ENCODE measurements around the gene ARMC9. TPM values are rescaled to one million over a fixed set of nuclear protein-coding genes. Genes with fewer than 3 reads are reported as not detected.

ARMC9 gene
- total RNA-seq, 2 experiments from 2014 or later, result 1.0 to 1.4 TPM

DNA sequence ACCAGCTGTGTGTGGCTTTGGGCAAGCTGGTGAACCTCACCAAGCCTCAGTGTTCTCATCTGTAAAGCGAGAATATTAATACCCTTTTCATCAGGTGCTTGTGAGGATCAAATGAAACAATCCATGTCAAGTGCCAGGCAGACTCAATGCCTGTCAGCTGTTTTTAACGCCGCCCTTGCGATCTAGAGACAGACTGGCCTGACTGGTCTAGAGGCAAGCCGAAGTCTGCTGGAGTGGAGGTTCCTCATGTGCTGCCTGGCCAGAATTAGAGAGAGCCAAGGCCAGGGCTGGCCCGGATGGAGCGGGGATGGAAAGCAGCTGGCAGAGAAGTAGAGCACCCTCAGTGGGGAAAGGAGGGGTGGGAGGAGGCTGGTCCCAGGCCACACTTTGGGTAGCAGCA is 122.6 kb downstream of the ARMC9 start:
- Mint-ChIP-seq H3K9me3 (peaks cover 6% of the 10 kb centered on the region), H3K4me3 (no peak overlapping the region), H3K27ac (no peak overlapping the region), H3K27me3 (ENCODE audit: low read depth) (peaks cover 16% of the 10 kb centered on the region), H3K4me1 (ENCODE audit: low read depth) (peaks cover 4% of the 10 kb centered on the region), H3K36me3 (ENCODE audit: low read depth) (peaks cover 2% of the 10 kb centered on the region)
- no peak for DNase-seq
- CTCF ChIA-PET, result interaction anchor here (1.5 kb wide), 1 partner anchor 90 kb away, joined by 3 read pairs; no protein-coding TSS in a partner anchor
- intact Hi-C loops (cut with micrococcal nuclease), result no loop called here

DNA sequence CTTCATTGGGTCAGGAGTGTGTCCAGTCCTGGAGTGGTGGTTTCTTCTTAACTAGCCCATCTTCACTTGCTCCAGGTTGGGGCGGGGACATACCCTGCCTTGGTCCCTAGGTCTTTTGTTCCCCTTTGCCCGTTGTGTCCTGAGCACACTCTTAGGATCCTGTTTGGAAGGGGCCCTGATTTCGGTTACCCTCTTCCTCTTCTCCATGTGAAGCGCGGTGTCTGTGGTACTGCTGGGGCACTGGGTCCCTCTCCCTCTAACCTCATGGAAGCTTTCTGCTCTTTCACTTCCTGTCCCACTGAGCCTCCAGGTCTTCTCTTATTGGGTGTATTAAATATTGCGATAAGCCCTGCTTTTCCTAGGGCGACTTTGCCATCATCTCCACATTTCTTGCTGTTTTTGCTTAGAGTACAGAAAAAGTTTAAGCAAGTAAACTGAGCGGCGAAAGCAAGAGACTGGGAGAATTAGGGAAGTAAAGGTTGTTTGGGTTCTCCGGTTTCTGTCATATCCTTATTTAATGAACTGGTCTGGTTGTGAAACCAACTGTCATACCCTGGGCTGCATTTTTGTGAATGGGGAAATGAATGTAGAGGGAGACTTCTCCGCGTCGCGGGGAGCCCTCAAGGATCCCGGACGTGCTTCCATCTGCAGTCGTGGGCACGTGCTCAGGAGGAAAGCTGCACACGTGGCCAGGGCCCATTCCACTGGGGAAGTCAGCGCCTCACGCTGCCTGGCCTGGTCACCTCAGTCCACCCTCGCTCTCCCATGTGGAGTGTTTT is 123.3 kb downstream of the ARMC9 start:
- H3K4me1 Mint-ChIP-seq (ENCODE audit: low read depth), result peaks cover 4% of the 10 kb centered on the region
- no peak overlapping the region for H3K4me3 Mint-ChIP-seq
- no peak for DNase-seq
- H3K36me3 Mint-ChIP-seq (ENCODE audit: low read depth), result peaks cover 2% of the 10 kb centered on the region
- no peak overlapping the region for H3K27ac Mint-ChIP-seq
- CTCF ChIA-PET, result no interaction called here
- peaks cover 16% of the 10 kb centered on the region for H3K27me3 Mint-ChIP-seq (ENCODE audit: low read depth)
- H3K9me3 Mint-ChIP-seq, result peaks cover 6% of the 10 kb centered on the region
- intact Hi-C loops (cut with micrococcal nuclease), result no loop called here

DNA sequence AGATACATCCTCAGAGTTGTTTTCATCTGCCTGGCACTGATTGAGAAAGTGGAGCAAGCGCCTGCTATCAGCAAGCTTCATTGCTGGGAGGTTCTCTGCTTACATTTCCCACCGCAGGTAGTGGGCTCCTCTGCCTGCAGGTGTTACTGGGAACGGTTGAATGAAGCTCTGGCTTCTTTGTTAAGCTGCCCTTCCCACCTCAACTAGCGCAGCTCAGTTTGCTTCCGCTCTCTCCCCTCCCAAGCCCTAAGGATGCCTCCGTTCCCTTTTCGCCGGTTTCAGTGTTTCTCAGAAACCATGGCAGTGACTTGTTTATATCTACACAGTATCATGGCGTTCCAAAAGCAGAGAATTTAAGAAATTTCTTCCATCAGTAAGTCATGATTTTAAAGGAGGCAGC is 124.9 kb downstream of the ARMC9 start:
- no peak for DNase-seq
- Mint-ChIP-seq H3K4me3 (no peak overlapping the region), H3K4me1 (ENCODE audit: low read depth) (peaks cover 4% of the 10 kb centered on the region), H3K27ac (no peak overlapping the region), H3K36me3 (ENCODE audit: low read depth) (no peaks in the 10 kb centered on the region), H3K27me3 (ENCODE audit: low read depth) (peaks cover 16% of the 10 kb centered on the region), H3K9me3 (no peaks in the 10 kb centered on the region)
- CTCF ChIA-PET, result interaction anchor here (1.5 kb wide), 1 partner anchor 12 kb away, joined by 7 read pairs; no protein-coding TSS in a partner anchor
- intact Hi-C loops (cut with micrococcal nuclease), result no loop called here

DNA sequence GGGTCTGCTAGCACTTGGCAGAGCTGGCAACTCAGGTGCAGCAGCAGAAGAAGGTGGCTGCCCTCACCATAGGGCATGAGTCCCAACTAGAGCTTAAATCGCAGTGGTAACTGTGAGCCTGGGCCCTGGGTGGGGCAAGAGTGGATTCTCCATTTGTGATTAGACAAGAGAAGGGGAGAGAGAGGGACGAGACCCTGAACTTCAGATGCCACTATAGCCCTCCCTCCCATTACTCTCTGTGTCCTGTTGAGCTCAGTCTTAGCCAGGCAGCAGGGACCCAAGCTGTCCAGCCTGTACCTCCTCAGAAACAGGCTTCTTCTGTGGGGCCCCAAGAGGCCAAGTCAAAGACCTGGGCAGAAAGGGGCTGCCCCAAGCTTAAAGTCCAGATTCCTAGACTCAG is 127.4 kb downstream of the ARMC9 start:
- no peaks in the 10 kb centered on the region for H3K9me3 Mint-ChIP-seq
- CTCF ChIA-PET, result interaction anchor here (0.9 kb wide), 1 partner anchor 75 kb away, joined by 3 read pairs; no protein-coding TSS in a partner anchor
- H3K27me3 Mint-ChIP-seq (ENCODE audit: low read depth), result peaks cover 16% of the 10 kb centered on the region
- no peak for DNase-seq
- H3K4me1 Mint-ChIP-seq (ENCODE audit: low read depth), result peaks cover 4% of the 10 kb centered on the region
- H3K36me3 Mint-ChIP-seq (ENCODE audit: low read depth), result no peaks in the 10 kb centered on the region
- H3K4me3 Mint-ChIP-seq, result no peak overlapping the region
- intact Hi-C loops (cut with micrococcal nuclease), result no loop called here
- no peak overlapping the region for H3K27ac Mint-ChIP-seq

DNA sequence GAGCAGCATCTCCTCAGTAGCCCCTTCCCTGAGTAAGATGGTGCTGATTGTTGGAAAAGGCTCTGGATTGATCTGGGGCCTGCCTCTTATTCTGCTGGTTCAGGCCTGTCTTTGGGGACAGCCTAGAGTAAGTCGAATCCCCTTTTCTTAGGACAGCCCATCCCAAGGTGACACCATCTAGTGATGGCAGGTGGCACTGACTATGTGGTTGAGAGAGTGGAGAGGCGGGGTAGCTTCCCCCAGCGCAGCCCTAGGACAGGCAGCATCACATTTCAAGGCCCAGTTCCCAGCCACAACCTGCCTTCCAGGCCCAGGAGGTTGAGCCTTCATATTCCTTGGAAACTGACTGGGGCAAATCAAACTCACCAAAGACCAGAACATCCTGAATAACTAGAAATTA is 128.0 kb downstream of the ARMC9 start:
- no peak overlapping the region for H3K4me3 Mint-ChIP-seq
- peaks cover 4% of the 10 kb centered on the region for H3K4me1 Mint-ChIP-seq (ENCODE audit: low read depth)
- no peak for DNase-seq
- no peaks in the 10 kb centered on the region for H3K36me3 Mint-ChIP-seq (ENCODE audit: low read depth)
- CTCF ChIA-PET, result interaction anchor here (0.9 kb wide), 1 partner anchor 74 kb away, joined by 3 read pairs; no protein-coding TSS in a partner anchor
- intact Hi-C loops (cut with micrococcal nuclease), result no loop called here
- H3K9me3 Mint-ChIP-seq, result no peaks in the 10 kb centered on the region
- H3K27me3 Mint-ChIP-seq (ENCODE audit: low read depth), result peaks cover 15% of the 10 kb centered on the region
- H3K27ac Mint-ChIP-seq, result no peak overlapping the region

DNA sequence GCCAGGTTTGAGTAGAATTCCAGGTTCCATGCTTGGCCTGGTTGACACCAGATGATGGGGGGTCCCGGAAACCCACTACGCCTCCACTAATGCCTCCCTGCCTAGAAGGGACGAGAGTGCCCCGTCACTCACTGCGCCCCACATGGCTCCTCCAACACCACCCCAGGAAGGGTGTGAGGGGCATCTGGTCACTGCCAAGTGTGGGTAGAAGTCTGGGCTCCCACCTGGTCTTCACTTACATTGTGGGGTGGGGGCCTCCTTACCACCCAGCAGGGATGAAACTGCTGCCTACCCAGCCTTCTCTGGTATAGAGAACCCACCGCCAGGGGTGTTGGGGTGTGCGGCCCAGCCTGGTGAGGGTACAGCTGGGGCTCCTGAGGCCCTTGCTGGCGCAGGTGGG is 131.9 kb downstream of the ARMC9 start:
- no peak overlapping the region for H3K4me3 Mint-ChIP-seq
- CTCF ChIA-PET, result no interaction called here
- H3K27ac Mint-ChIP-seq, result no peak overlapping the region
- intact Hi-C loops (cut with micrococcal nuclease), result no loop called here
- no peak for DNase-seq
- H3K27me3 Mint-ChIP-seq (ENCODE audit: low read depth), result no peaks in the 10 kb centered on the region
- no peaks in the 10 kb centered on the region for H3K4me1 Mint-ChIP-seq (ENCODE audit: low read depth)
- no peaks in the 10 kb centered on the region for H3K9me3 Mint-ChIP-seq
- no peaks in the 10 kb centered on the region for H3K36me3 Mint-ChIP-seq (ENCODE audit: low read depth)

DNA sequence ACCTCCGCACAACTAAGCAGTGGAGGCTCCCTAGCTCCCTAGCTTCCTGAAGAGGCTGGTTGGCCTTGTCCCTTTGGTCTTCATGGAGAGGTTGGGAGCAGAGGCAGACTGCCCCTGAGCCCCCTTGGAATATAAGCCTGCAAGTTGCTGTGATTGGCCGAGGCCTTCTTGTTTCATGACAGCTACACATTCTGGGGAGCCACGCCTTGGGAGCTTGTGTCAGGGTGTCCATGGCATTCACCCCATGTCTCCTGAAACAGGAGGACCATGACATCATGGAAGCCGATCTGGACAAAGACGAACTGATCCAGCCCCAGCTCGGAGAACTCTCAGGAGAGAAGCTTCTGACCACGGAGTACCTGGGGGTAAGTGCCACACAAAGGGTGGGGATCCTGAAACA is 133.1 kb downstream of the ARMC9 start:
- no peak overlapping the region for H3K4me3 Mint-ChIP-seq
- no peak for DNase-seq
- H3K27ac Mint-ChIP-seq, result no peak overlapping the region
- H3K4me1 Mint-ChIP-seq (ENCODE audit: low read depth), result no peaks in the 10 kb centered on the region
- CTCF ChIA-PET, result no interaction called here
- intact Hi-C loops (cut with micrococcal nuclease), result no loop called here
- H3K27me3 Mint-ChIP-seq (ENCODE audit: low read depth), result no peaks in the 10 kb centered on the region
- H3K9me3 Mint-ChIP-seq, result no peaks in the 10 kb centered on the region
- H3K36me3 Mint-ChIP-seq (ENCODE audit: low read depth), result no peaks in the 10 kb centered on the region

DNA sequence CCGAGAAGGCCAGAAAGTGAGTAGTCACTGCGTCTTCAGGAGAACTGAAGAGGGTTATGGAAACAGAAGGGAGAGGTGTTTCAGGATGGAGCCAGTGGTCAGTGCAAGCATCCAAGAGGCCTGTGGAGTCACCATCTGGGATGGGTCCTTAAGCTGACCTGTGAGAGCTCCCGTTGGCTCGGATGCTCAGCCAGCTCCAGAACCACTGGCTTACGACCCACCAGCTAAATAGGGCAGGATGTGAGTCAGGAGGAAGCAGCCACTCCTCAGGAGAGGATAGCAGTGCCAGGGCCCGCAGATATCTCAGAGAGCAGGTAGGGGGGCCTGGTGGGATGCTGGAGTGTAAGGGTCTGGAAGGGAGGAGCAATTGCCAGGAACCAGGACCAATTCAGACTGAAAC is 134.0 kb downstream of the ARMC9 start:
- H3K9me3 Mint-ChIP-seq, result no peaks in the 10 kb centered on the region
- intact Hi-C loops (cut with micrococcal nuclease), result no loop called here
- H3K4me3 Mint-ChIP-seq, result no peak overlapping the region
- H3K36me3 Mint-ChIP-seq (ENCODE audit: low read depth), result no peaks in the 10 kb centered on the region
- CTCF ChIA-PET, result no interaction called here
- DNase-seq, result no peak
- no peaks in the 10 kb centered on the region for H3K27me3 Mint-ChIP-seq (ENCODE audit: low read depth)
- H3K4me1 Mint-ChIP-seq (ENCODE audit: low read depth), result no peaks in the 10 kb centered on the region
- no peak overlapping the region for H3K27ac Mint-ChIP-seq

DNA sequence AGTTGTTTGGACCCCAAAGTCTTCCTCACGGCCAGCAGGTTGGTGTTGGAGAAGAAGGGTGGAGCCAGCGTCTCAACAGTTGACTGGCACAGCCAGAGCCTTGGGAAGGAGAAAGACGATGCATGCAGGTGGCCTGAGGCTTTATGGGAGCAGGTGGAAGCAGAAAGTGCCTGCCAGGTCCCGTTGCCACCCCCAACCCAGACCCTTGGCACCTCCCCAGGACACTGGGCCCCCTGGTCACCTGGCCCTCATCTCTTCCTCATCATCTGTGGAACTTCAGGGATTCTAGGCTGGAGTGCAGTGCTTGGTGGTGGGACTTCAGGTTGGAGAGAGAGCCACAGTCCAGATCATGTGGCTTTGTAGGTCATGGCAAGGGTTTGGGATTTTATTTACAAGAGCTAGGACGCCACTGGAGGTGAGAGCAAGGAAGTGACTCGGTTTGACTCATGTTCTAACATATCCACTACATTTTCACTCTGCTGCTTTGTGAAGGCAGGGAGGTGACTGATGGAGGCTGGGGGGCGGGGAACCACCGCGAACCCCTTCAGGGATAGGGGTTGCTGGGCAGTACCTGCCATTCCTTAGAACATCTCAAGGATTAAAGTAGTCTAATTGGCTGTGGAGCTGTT is 134.6 kb downstream of the ARMC9 start:
- Mint-ChIP-seq H3K36me3 (ENCODE audit: low read depth) (no peaks in the 10 kb centered on the region), H3K27me3 (ENCODE audit: low read depth) (no peaks in the 10 kb centered on the region), H3K27ac (no peak overlapping the region), H3K4me1 (ENCODE audit: low read depth) (no peaks in the 10 kb centered on the region), H3K9me3 (no peaks in the 10 kb centered on the region), H3K4me3 (no peak overlapping the region)
- no peak for DNase-seq
- CTCF ChIA-PET, result no interaction called here
- intact Hi-C loops (cut with micrococcal nuclease), result no loop called here

DNA sequence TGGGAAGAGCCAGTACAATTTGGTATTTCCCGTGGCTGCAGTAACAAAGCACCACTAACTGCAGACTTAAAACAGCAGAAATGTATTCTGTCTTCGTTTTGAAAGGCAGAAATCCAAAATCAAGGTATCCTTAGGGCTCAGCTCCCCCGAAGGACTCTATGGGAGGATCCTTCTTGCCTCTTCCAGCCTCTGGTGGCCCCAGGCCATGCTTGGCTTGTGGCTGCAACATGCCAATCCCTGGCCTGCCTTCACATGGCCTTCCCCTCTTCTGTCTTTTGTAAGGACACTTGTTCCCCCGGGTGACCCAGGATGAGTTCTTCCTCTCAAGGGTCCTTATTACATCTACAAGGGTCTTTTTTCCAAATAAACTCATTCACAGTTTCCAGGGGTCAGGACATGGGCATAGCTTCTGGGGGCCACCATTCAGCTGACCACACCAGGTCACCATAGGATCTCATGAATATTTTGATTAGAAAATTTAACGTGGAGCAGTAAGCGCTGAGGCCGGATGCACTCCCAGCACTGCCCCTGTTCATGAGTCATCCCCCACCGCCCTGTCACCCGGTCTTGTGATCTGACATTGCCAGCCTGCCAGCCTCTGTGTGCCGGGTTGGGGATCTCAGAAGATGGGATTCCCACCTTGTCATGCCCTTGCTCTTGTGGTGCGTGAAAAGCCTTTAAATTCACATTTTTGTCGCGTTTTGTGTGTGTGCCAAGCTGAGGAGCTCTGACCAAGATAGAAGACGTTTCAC is 135.9 kb downstream of the ARMC9 start:
- no peak for DNase-seq
- intact Hi-C loops (cut with micrococcal nuclease), result no loop called here
- Mint-ChIP-seq H3K9me3 (no peaks in the 10 kb centered on the region), H3K36me3 (ENCODE audit: low read depth) (no peaks in the 10 kb centered on the region), H3K4me1 (ENCODE audit: low read depth) (no peaks in the 10 kb centered on the region), H3K27ac (no peak overlapping the region), H3K4me3 (no peak overlapping the region), H3K27me3 (ENCODE audit: low read depth) (no peaks in the 10 kb centered on the region)
- CTCF ChIA-PET, result no interaction called here

DNA sequence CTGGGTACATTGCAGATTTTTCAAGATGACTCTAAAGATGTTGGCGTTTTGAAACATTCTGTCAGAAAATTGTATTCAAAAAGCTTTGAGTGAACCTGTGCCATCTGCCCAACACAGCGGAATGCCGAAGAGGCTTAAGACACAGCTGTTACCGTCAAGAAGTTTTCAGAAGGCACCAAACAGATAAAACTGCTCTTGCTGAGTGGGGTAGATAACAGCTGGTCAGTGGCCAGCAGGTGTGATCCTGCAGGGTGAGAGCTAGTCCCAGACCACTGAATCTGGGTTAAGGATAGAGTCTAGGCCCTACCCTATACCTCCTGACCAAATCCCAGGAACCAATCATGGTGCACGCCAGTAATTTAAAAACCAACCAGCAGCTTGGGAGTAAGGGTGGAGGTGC is 136.6 kb downstream of the ARMC9 start:
- Mint-ChIP-seq H3K27ac (no peak overlapping the region), H3K27me3 (ENCODE audit: low read depth) (no peaks in the 10 kb centered on the region), H3K36me3 (ENCODE audit: low read depth) (no peaks in the 10 kb centered on the region), H3K4me3 (no peak overlapping the region), H3K9me3 (no peaks in the 10 kb centered on the region), H3K4me1 (ENCODE audit: low read depth) (no peaks in the 10 kb centered on the region)
- DNase-seq, result no peak
- intact Hi-C loops (cut with micrococcal nuclease), result no loop called here
- CTCF ChIA-PET, result interaction anchor here (1.6 kb wide), 1 partner anchor 12 kb away, joined by 7 read pairs; no protein-coding TSS in a partner anchor

DNA sequence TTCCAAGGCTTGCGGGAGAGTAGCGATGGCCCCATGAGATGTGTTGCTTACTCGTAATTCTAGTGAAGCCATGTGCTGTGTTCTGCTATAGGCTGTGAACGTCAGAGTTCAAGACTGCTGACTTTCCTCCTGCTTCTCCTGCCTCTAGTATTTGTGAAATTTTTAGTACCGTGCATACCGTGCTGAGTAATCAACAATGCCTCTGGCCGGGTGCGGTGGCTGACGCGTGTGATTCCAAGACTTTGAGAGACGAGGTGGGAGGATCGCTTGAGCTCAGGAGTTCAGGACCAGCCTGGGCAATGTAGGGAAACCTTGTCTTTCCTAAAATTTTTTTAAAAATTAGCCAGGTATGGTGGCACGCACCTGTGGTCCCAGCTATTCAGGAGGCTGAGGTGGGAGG is 137.2 kb downstream of the ARMC9 start:
- no peaks in the 10 kb centered on the region for H3K9me3 Mint-ChIP-seq
- CTCF ChIA-PET, result interaction anchor here (1.6 kb wide), 1 partner anchor 12 kb away, joined by 7 read pairs; no protein-coding TSS in a partner anchor

More for the DNA sequence above, 137.2 kb downstream of the ARMC9 start:
- Mint-ChIP-seq H3K4me3 (no peak overlapping the region), H3K4me1 (ENCODE audit: low read depth) (no peaks in the 10 kb centered on the region), H3K27me3 (ENCODE audit: low read depth) (no peaks in the 10 kb centered on the region), H3K27ac (no peak overlapping the region), H3K36me3 (ENCODE audit: low read depth) (no peaks in the 10 kb centered on the region)
- no peak for DNase-seq
- intact Hi-C loops (cut with micrococcal nuclease), result no loop called here

Measured in activated naive CD4-positive, alpha-beta T cell treated with anti-CD3 and anti-CD28 coated beads for 36 hours (primary cell).